K562 (cell line): ENCODE results near the gene PREX1. TPM values are rescaled to one million over a fixed set of nuclear protein-coding genes. Genes with fewer than 3 reads are reported as not detected.

Experiments
- ATAC-seq: fragments of 200-7000 bp; cut with Tn5 transposase; 3 replicates; pipeline ENCODE4 v1.9.1; 2020; ENCODE audit warnings: moderate library complexity
- BruUV-seq: library from RNA; stranded (reverse); fragments of 400-500 nt; replicated peaks from 2 replicates; lab custom pipeline; 2021; lab: Mats Ljungman, UMichigan
- CTCF ChIA-PET: fragments of 300-600 bp; formaldehyde crosslinking; extraction: SDS; loops from one replicate; lab custom pipeline; 2021; ENCODE audit warnings: low intra/inter-chr PET ratio; lab: Yijun Ruan, JAX
- POLR2A ChIA-PET: fragments of 300-600, 350-650 bp; sonication (Branson Sonifier 250); formaldehyde crosslinking; extraction: SDS; loops from one replicate; lab custom pipeline; 2021; ENCODE audit warnings: antibody characterized with exemption, inconsistent platforms; lab: Yijun Ruan, JAX
- DNase-seq, 4 experiments: peaks; one replicate each; pipeline versions ENCODE4 v3.0.0 to v3.0.0-alpha.2; 2011 to 2018; ENCODE audit warnings: low spot score in 3 of 4, mixed read lengths in 3 of 4; ENCODE audit errors: extremely low read depth in 1 of 4
- FAIRE-seq: peaks from 2 replicates; lab custom pipeline; 2011; peaks lifted over from hg19 to GRCh38; lab: Jason Lieb, UNC
- H2AFZ ChIP-seq: 2 replicates; pipeline ENCODE4 v1.6.0; 2011; ENCODE audit warnings: low read depth, low read length, control low read depth, inconsistent platforms
- H3K27ac ChIP-seq: fragments of 200-600 bp; 3 replicates; pipeline ENCODE4 v1.8.0; 2011; ENCODE audit warnings: low read depth, mild to moderate bottlenecking, control low read depth, inconsistent platforms, low read length, moderate library complexity, mixed read lengths; ENCODE audit errors: extremely low read depth
- H3K27me3 ChIP-seq, 2 experiments: fragments of 300-600 bp in 1 of 2; 2 replicates in 1 of 2; 3 replicates in 1 of 2; pipeline versions ENCODE4 v1.6.0 to v1.8.0; 2011; ENCODE audit warnings: inconsistent platforms in 2 of 2, low read length in 2 of 2, mild to moderate bottlenecking in 1 of 2, mixed read lengths in 1 of 2, moderate library complexity in 1 of 2; ENCODE audit not compliant: control insufficient read depth in 2 of 2, insufficient read depth in 2 of 2
- H3K36me3 ChIP-seq: fragments of 300-600 bp; 3 replicates; pipeline ENCODE4 v1.8.0; 2011; ENCODE audit warnings: mild to moderate bottlenecking, low read length, inconsistent platforms; ENCODE audit not compliant: control insufficient read depth, insufficient read depth
- H3K4me1 ChIP-seq, 2 experiments: fragments of 200-600 bp in 1 of 2; replicated peaks in 1 of 2; 2 replicates in 1 of 2; 3 replicates in 1 of 2; pipeline versions ENCODE4 v1.5.1 to v1.8.0; 2011; ENCODE audit warnings: inconsistent platforms in 2 of 2, low read length in 2 of 2, mild to moderate bottlenecking in 1 of 2, mixed read lengths in 1 of 2, moderate library complexity in 1 of 2; ENCODE audit not compliant: control insufficient read depth in 2 of 2, insufficient read depth in 2 of 2
- H3K4me2 ChIP-seq: 2 replicates; pipeline ENCODE4 v1.6.1; 2011; ENCODE audit warnings: low read length, control low read depth, inconsistent platforms, mixed read lengths; ENCODE audit not compliant: insufficient read depth
- H3K4me3 ChIP-seq: fragments of 200-600 bp; sonication (generic), shearing (Covaris generic); 2 replicates; pipeline ENCODE4 v1.5.1; 2016; ENCODE audit warnings: control low read depth, inconsistent platforms
- H3K79me2 ChIP-seq: fragments of 200-600 bp; 3 replicates; pipeline ENCODE4 v1.8.0; 2011; ENCODE audit warnings: low read length, inconsistent platforms; ENCODE audit not compliant: control insufficient read depth, insufficient read depth
- H3K9ac ChIP-seq, 2 experiments: 2 replicates each; pipeline versions ENCODE4 v1.6.0 to v1.6.1; 2011; ENCODE audit warnings: low read depth in 2 of 2, low read length in 2 of 2, control low read depth in 1 of 2, inconsistent platforms in 1 of 2, mild to moderate bottlenecking in 1 of 2, mixed read lengths in 1 of 2; ENCODE audit not compliant: insufficient read depth in 1 of 2
- H3K9me1 ChIP-seq: one replicate; pipeline ENCODE4 v1.6.0; 2011; ENCODE audit warnings: inconsistent platforms, mild to moderate bottlenecking, low read length, moderate library complexity; ENCODE audit not compliant: control insufficient read depth, insufficient read depth
- H3K9me3 ChIP-seq: replicated peaks from 2 replicates; pipeline ENCODE4 v1.5.1; 2011; ENCODE audit warnings: low read depth, low read length, inconsistent platforms; ENCODE audit not compliant: control insufficient read depth, insufficient read depth
- H4K20me1 ChIP-seq: replicated peaks from 2 replicates; pipeline ENCODE4 v1.6.1; 2011; ENCODE audit warnings: low read length, inconsistent platforms, mixed read lengths; ENCODE audit not compliant: control insufficient read depth, insufficient read depth
- NR2C2 ChIP-seq, 2 experiments: fragments of 200-800 bp in 1 of 2; sonication (Bioruptor generic) in 1 of 2; sonication (generic) in 1 of 2; formaldehyde crosslinking in 1 of 2; IDR thresholded peaks; 2 replicates each; pipeline versions ENCODE4 v1.6.1 to v1.8.0; 2016 to 2022; ENCODE audit warnings: mild to moderate bottlenecking in 1 of 2, missing compliant biosample characterization in 1 of 2, missing genetic modification characterization in 1 of 2, missing genetic modification reagents in 1 of 2
- WGBS: fragments of 100-300 bp; shearing (Covaris generic); methylation state at CpG from one replicate; pipeline ENCODE4 v1.1.6; 2016; ENCODE audit warnings: low coverage, mixed read lengths; ENCODE audit not compliant: insufficient coverage; ENCODE audit errors: missing lambda C conversion rate; 5-methylcytosine and 5-hydroxymethylcytosine counted together
- in situ Hi-C: fragments of 300-500 bp; cut with MboI; formaldehyde crosslinking; loops from 4 replicates; pipeline ENCODE4 v1.15.0; 2018; ENCODE audit warnings: inconsistent platforms, mixed read lengths
- intact Hi-C: fragments of 100-400 bp; cut with micrococcal nuclease; formaldehyde crosslinking; loops from 2 replicates; pipeline ENCODE4 v1.14.2; 2022
- polyA plus RNA-seq, 8 experiments: library from polyadenylated mRNA; depleted of rRNA in 4 of 8; stranded (reverse) in 5 of 8; unstranded in 3 of 8; fragments of >200 nt; fragmentation: Nextera tagmentation in 2 of 8; fragmentation: Illumina TruSeq in 1 of 8; extraction: Ambion mirVana in 2 of 8; extraction: Trizol in 1 of 8; gene quantifications; 2 replicates each; pipeline versions ENCODE4 v1.2.1 to v1.2.3, GENCODE V29; 2011 to 2014; ENCODE audit warnings: inconsistent platforms in 1 of 8, missing spikeins in 1 of 8
- total RNA-seq, 7 experiments: library from RNA; depleted of rRNA in 6 of 7; stranded (reverse); fragments of >200 nt in 6 of 7; fragmentation: Illumina TruSeq in 2 of 7; extraction: Trizol in 2 of 7; gene quantifications; 2 replicates each; pipeline versions ENCODE4 v1.2.1 to v1.2.3, GENCODE V29; 2011 to 2021; ENCODE audit warnings: low replicate concordance in 1 of 7
- TF ChIP-seq, protein P1 (sequence below), 3 experiments: fragments of 200-800 bp in 1 of 3; fragments of 250-450 bp in 1 of 3; fragments of 450-650 bp in 1 of 3; sonication (Bioruptor Pico) in 1 of 3; sonication (Bioruptor generic) in 1 of 3; formaldehyde crosslinking in 1 of 3; IDR thresholded peaks; 2 replicates each; pipeline versions ENCODE4 v1.6.1 to v1.8.0; 2016 to 2022; ENCODE audit warnings: mild to moderate bottlenecking in 2 of 3, missing genetic modification characterization in 2 of 3, missing compliant biosample characterization in 1 of 3, moderate library complexity in 1 of 3

Gene PREX1
- total and polyA plus RNA-seq, 9 of the 15 experiments (the other 6 are each of a cell fraction or from before 2014, with no cell fraction given) = 0.37 to 10.4 (median 4.8) TPM

DNA sequence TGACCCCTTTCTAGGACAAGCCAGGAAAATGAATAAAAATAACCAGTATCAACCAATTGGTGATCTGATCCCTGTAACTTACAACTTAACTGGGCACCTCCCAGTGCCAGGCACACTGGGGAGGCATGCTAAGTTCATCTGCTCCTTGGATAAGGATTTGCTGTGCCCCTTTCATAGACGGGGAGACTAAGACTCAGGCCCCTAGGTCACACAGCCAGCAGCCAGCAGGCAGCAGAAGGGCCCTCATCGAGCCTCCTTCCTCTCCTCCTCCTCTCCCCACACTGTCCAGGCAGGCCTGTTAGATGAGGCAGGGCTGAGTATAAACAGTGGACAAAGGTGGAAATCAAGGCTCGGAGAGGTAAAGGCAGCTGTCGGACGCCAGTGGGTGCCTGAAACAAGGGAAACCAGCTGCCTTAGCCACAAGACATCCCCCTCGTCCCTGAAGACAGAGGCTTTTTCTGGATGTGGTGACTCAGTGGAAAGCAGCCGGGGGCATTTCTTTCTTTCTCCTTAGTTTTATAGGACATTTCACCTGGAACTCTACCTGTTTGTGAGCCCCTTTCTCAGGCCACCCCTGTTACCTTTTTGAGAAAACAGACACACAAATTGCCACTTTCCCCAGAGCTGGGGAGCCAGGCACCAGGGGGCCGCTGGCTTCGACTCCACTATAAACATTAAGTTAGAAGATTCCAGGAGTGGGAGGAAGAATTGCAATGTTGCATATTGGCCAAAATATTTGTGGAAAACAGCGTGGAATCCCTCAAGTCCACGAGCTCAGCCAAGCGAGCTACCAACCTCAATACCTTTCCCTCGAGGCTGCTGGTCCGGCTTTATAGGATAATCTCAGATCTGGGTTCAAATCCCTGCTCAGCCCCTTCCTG is 166.0 kb downstream of the PREX1 start:
- intact Hi-C loops = no loop called here
- no peaks in the 10 kb centered on the region for H3K79me2 ChIP-seq
- H3K27ac ChIP-seq = no peak overlapping the region
- FAIRE-seq (no peak), ATAC-seq (no peak)
- H3K4me1 ChIP-seq = peaks cover 0 to 16% of the 10 kb centered on the region in 2 experiments; a peak in 3 of 5 replicates
- no peak overlapping the region for H3K4me3 ChIP-seq
- no TSS peak for BruUV-seq
- 36% methylated on average over 13 of the region's 14 CpGs for WGBS
- no peak overlapping the region for H3K9ac ChIP-seq
- no peaks in the 10 kb centered on the region for H3K9me1 ChIP-seq
- H4K20me1 ChIP-seq = peaks cover 9% of the 10 kb centered on the region; the same call in 1 of the 2 replicates
- TF ChIP-seq NR2C2 (CRISPR knock-in tag; IDR thresholded peaks at IDR 0.05) (no peak), NR2C2 (tag; IDR thresholded peaks at IDR 0.05) (no peak)
- TF ChIP-seq, protein P1, sequence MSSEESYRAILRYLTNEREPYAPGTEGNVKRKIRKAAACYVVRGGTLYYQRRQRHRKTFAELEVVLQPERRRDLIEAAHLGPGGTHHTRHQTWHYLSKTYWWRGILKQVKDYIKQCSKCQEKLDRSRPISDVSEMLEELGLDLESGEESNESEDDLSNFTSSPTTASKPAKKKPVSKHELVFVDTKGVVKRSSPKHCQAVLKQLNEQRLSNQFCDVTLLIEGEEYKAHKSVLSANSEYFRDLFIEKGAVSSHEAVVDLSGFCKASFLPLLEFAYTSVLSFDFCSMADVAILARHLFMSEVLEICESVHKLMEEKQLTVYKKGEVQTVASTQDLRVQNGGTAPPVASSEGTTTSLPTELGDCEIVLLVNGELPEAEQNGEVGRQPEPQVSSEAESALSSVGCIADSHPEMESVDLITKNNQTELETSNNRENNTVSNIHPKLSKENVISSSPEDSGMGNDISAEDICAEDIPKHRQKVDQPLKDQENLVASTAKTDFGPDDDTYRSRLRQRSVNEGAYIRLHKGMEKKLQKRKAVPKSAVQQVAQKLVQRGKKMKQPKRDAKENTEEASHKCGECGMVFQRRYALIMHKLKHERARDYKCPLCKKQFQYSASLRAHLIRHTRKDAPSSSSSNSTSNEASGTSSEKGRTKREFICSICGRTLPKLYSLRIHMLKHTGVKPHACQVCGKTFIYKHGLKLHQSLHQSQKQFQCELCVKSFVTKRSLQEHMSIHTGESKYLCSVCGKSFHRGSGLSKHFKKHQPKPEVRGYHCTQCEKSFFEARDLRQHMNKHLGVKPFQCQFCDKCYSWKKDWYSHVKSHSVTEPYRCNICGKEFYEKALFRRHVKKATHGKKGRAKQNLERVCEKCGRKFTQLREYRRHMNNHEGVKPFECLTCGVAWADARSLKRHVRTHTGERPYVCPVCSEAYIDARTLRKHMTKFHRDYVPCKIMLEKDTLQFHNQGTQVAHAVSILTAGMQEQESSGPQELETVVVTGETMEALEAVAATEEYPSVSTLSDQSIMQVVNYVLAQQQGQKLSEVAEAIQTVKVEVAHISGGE (CRISPR knock-in tag; IDR thresholded peaks at IDR 0.05) = peak in 1 of 3 experiments; percentile 53; a peak in 1 of 6 replicates
- TF ChIP-seq, all 486 proteins: peak for 1
- Histone ChIP-seq H3K4me2 (no peak overlapping the region), H3K36me3 (no peaks in the 10 kb centered on the region), H3K27me3 (no peaks in the 10 kb centered on the region), H3K9me3 (no peaks in the 10 kb centered on the region), H2AFZ (no peak overlapping the region)
- POLR2A ChIA-PET = interaction anchor here (0.6 to 0.8 kb wide), 4 partner anchors 11 to 302 kb away, joined by 3 read pairs; no protein-coding TSS in a partner anchor
- CTCF ChIA-PET = interaction anchor here (1.0 kb wide), 1 partner anchor 242 kb away, joined by 7 read pairs; no protein-coding TSS in a partner anchor
- no peak for DNase-seq
- in situ Hi-C loops = no loop called here
